B cell (primary cell): ENCODE results near the gene RIBC2. TPM values are rescaled to one million over a fixed set of nuclear protein-coding genes. Genes with fewer than 3 reads are reported as not detected.
"Not testable (repeated sequence)": the region's sequence is repeated elsewhere in the genome, so short reads cannot be mapped to it uniquely, and the experiment has no call there.

Source experiments
- ATAC-seq: fragments of 200-7000 bp; cut with Tn5 transposase; one replicate; pipeline ENCODE4 v1.10.0; 2021; ENCODE audit warnings: low read depth, mild to moderate bottlenecking, moderate number of reproducible peaks, moderate library complexity
- CTCF ChIA-PET: fragments of 350-600 bp; sonication (Branson Sonifier 250); formaldehyde crosslinking; loops from one replicate; lab custom pipeline; 2021; ENCODE audit warnings: antibody characterized with exemption, inconsistent platforms; lab: Charles Lee
- POLR2A ChIA-PET: fragments of 350-600 bp; sonication (Branson Sonifier 250); formaldehyde crosslinking; loops from one replicate; lab custom pipeline; 2021; ENCODE audit warnings: antibody characterized with exemption; lab: Charles Lee
- DNase-seq: peaks from one replicate; pipeline ENCODE4 v3.0.0; 2013
- H2AFZ ChIP-seq: 2 replicates; pipeline ENCODE4 v1.6.1; 2012; ENCODE audit warnings: mild to moderate bottlenecking, low read depth, low read length; ENCODE audit not compliant: insufficient read depth, poor library complexity, severe bottlenecking
- H3K27ac ChIP-seq, 2 donors: 1 replicate in 1 of 2; 2 replicates in 1 of 2; pipeline ENCODE4 v1.5.1; 2012 to 2013; ENCODE audit warnings: low read length in 2 of 2, mild to moderate bottlenecking in 2 of 2, moderate library complexity in 1 of 2
- H3K27me3 ChIP-seq, 4 experiments: fragments of 200-600 bp in 1 of 4; sonication (generic) in 1 of 4; replicated peaks in 1 of 4; 1 replicate in 2 of 4; 2 replicates in 2 of 4; pipeline versions ENCODE4 v1.6.1 to v1.7.0; 2013 to 2016; ENCODE audit warnings: low read length in 3 of 4, mild to moderate bottlenecking in 2 of 4, mixed read lengths in 1 of 4, moderate library complexity in 1 of 4; ENCODE audit not compliant: insufficient read depth in 4 of 4, control insufficient read depth in 3 of 4; ENCODE audit errors: control extremely low read depth in 1 of 4
- H3K36me3 ChIP-seq, 2 experiments: replicated peaks in 1 of 2; 1 replicate in 1 of 2; 2 replicates in 1 of 2; pipeline versions ENCODE4 v1.6.1 to v1.7.1; 2013; ENCODE audit warnings: low read length in 1 of 2; ENCODE audit not compliant: insufficient read depth in 2 of 2, control insufficient read depth in 1 of 2; ENCODE audit errors: control extremely low read depth in 1 of 2, extremely low read depth in 1 of 2
- H3K4me1 ChIP-seq, 2 donors: fragments of 200-600 bp in 1 of 2; sonication (generic) in 1 of 2; 1 replicate in 1 of 2; 2 replicates in 1 of 2; pipeline versions ENCODE4 v1.5.1 to v1.6.1; 2013 to 2017; ENCODE audit warnings: low read length in 2 of 2; ENCODE audit not compliant: control insufficient read depth in 2 of 2, insufficient read depth in 2 of 2
- H3K4me2 ChIP-seq: replicated peaks from 2 replicates; pipeline ENCODE3; 2012; ENCODE audit warnings: mild to moderate bottlenecking, low read depth, low read length; ENCODE audit not compliant: poor library complexity, severe bottlenecking
- H3K4me3 ChIP-seq, 5 experiments: fragments of 200-600 bp in 1 of 5; sonication (generic) in 1 of 5; 1 replicate in 3 of 5; 2 replicates in 2 of 5; pipeline versions ENCODE4 v1.5.1 to v1.7.0; 2011 to 2016; ENCODE audit warnings: low read length in 4 of 5, mild to moderate bottlenecking in 4 of 5, low read depth in 2 of 5, control low read depth in 1 of 5, moderate library complexity in 1 of 5; ENCODE audit not compliant: insufficient read depth in 1 of 5; ENCODE audit errors: control extremely low read depth in 1 of 5, extremely low read depth in 1 of 5
- H3K79me2 ChIP-seq: fragments of 200-600 bp; sonication (generic); one replicate; pipeline ENCODE4 v1.6.0; 2016; ENCODE audit warnings: low read length; ENCODE audit not compliant: control insufficient read depth, insufficient read depth
- H3K9ac ChIP-seq: fragments of 200-600 bp; sonication (generic); 2 replicates; pipeline ENCODE4 v1.6.1; 2017; ENCODE audit warnings: mild to moderate bottlenecking, low read length, moderate library complexity
- H3K9me3 ChIP-seq, 3 donors: one replicate each; pipeline versions ENCODE4 v1.6.1 to v1.7.1; 2013; ENCODE audit warnings: low read length in 2 of 3; ENCODE audit not compliant: control insufficient read depth in 2 of 3, insufficient read depth in 1 of 3; ENCODE audit errors: control extremely low read depth in 1 of 3
- H4K20me1 ChIP-seq: 2 replicates; pipeline ENCODE4 v1.6.0; 2012; ENCODE audit warnings: mild to moderate bottlenecking, low read length; ENCODE audit not compliant: insufficient read depth, control insufficient read depth, poor library complexity, severe bottlenecking
- H3K27ac Mint-ChIP-seq: one replicate; pipeline ENCODE4 v1.8.0; 2021; ENCODE audit warnings: mixed read lengths
- H3K27me3 Mint-ChIP-seq: one replicate; pipeline ENCODE4 v1.8.0; 2021; ENCODE audit warnings: mixed read lengths
- H3K4me1 Mint-ChIP-seq: one replicate; pipeline ENCODE4 v1.8.0; 2021; ENCODE audit warnings: mixed read lengths
- H3K4me3 Mint-ChIP-seq: one replicate; pipeline ENCODE4 v1.8.0; 2021; ENCODE audit warnings: mixed read lengths
- H3K9me3 Mint-ChIP-seq: one replicate; pipeline ENCODE4 v1.8.0; 2022; ENCODE audit warnings: mixed read lengths; ENCODE audit not compliant: insufficient read depth
- CTCF ChIP-seq: fragments of 200-600 bp; IDR thresholded peaks from one replicate; pipeline ENCODE4 v1.8.0; 2022; ENCODE audit warnings: antibody characterized with exemption, mild to moderate bottlenecking
- EZH2 ChIP-seq: IDR thresholded peaks from 2 replicates; pipeline ENCODE4 v1.6.1; 2012; ENCODE audit warnings: borderline replicate concordance, low read depth, mild to moderate bottlenecking, moderate library complexity, low read length; ENCODE audit not compliant: insufficient read depth, poor library complexity, severe bottlenecking
- WGBS: methylation state at CpG from one replicate; pipeline ENCODE4 v1.1.5; 2013; ENCODE audit warnings: missing lambda C conversion rate; ENCODE audit not compliant: insufficient coverage; 5-methylcytosine and 5-hydroxymethylcytosine counted together
- intact Hi-C: fragments of 100-400 bp; cut with micrococcal nuclease; formaldehyde crosslinking; loops from one replicate; pipeline ENCODE4 v1.10.0; 2022
- polyA plus RNA-seq: library from polyadenylated mRNA; depleted of rRNA; stranded (reverse); fragments of >200 nt; gene quantifications from 2 replicates; pipeline ENCODE4 v1.2.3, GENCODE V29; 2012
- total RNA-seq, 2 donors: library from RNA; stranded (reverse); fragments of 120-200 nt in 1 of 2; gene quantifications; 1 replicate in 1 of 2; 2 replicates in 1 of 2; pipeline versions ENCODE4 v1.2.3 to v1.2.4, GENCODE V29; 2013 to 2022

The RIBC2 gene
- total and polyA plus RNA-seq, 2 donors (not counting 1 experiment from before 2014, with no cell fraction given): not detected

- Mint-ChIP-seq H3K4me1 (no peaks in the 10 kb centered on the region), H3K27ac (no peak overlapping the region), H3K4me3 (no peak overlapping the region), H3K27me3 (peaks cover 4% of the 10 kb centered on the region), H3K9me3 (no peaks in the 10 kb centered on the region)
- Histone ChIP-seq H3K4me3 (no peak overlapping the region), H3K79me2 (no peaks in the 10 kb centered on the region), H3K27ac (no peak overlapping the region), H3K9me3 (peaks cover 0 to 11% (median 0%) of the 10 kb centered on the region in 3 donors), H3K9ac (no peak overlapping the region), H3K4me2 (no peak overlapping the region), H2AFZ (no peak overlapping the region), H4K20me1 (no peaks in the 10 kb centered on the region), H3K36me3 (no peaks in the 10 kb centered on the region), H3K27me3 (no peaks in the 10 kb centered on the region), H3K4me1 (no peaks in the 10 kb centered on the region)
- TF ChIP-seq CTCF: no peak
- no peak for TF ChIP-seq EZH2
- intact Hi-C loops: no loop called here
- 93% methylated on average over 6 of the region's 6 CpGs for WGBS
- POLR2A ChIA-PET: no interaction called here
- no peak for ATAC-seq
- no peak for DNase-seq
- CTCF ChIA-PET: interaction anchor here (1.2 kb wide), 1 partner anchor 9 kb away, joined by 3 read pairs; no protein-coding TSS in a partner anchor
Measured at GRCh38 chr22:45462034-45462655, 48.7 kb downstream of the RIBC2 start.

- H4K20me1 ChIP-seq, H3K79me2 ChIP-seq, CTCF ChIA-PET, H3K27ac ChIP-seq, H3K4me2 ChIP-seq, POLR2A ChIA-PET, H3K9ac ChIP-seq, H3K27me3 Mint-ChIP-seq, ATAC-seq, H3K4me3 ChIP-seq, DNase-seq, H3K27ac Mint-ChIP-seq, H3K4me1 ChIP-seq, intact Hi-C loops, H3K27me3 ChIP-seq, H3K4me3 Mint-ChIP-seq, H3K9me3 Mint-ChIP-seq, H3K36me3 ChIP-seq, H2AFZ ChIP-seq, H3K4me1 Mint-ChIP-seq: not testable (repeated sequence)
- 67% methylated on average over 2 of the region's 3 CpGs for WGBS
- H3K9me3 ChIP-seq: peaks cover 0 to 17% (median 0%) of the 10 kb centered on the region in 3 donors
Measured at GRCh38 chr22:45463691-45464090, 50.2 kb downstream of the RIBC2 start.
